ENCODE results near the gene STXBP1. TPM values are rescaled to one million over a fixed set of nuclear protein-coding genes. Genes with fewer than 3 reads are reported as not detected.

Gene STXBP1
- total RNA-seq, 6 experiments from 2014 or later = 1.8 to 13.5 (median 4.1) TPM

GRCh38 chr9:127586537-127586936 is 25.5 kb upstream of the STXBP1 start:
- no peak overlapping the region for H3K27ac ChIP-seq

GRCh38 chr9:127587966-127588365 is 24.1 kb upstream of the STXBP1 start:
- ATAC-seq = no peak
- no peak overlapping the region for H3K4me3 ChIP-seq
- intact Hi-C loops (cut with DNase I) = loop anchor here (5.0 kb wide), 2 partner anchors 81 to 144 kb away; no protein-coding TSS in a partner anchor
- no peak overlapping the region for H3K27ac ChIP-seq
- 60% methylated on average over 2 of the region's 2 CpGs for WGBS (ENCODE audit: insufficient coverage, low coverage, low lambda C conversion rate, missing lambda C conversion rate)
- H3K36me3 ChIP-seq = no peaks in the 10 kb centered on the region
- peaks cover 0 to 4% (median under 1%) of the 10 kb centered on the region in 4 donors for H3K4me1 ChIP-seq
- no peaks in the 10 kb centered on the region for H3K9me3 ChIP-seq
- no peak for TF ChIP-seq CTCF (IDR thresholded peaks at IDR 0.05)
- no peak for TF ChIP-seq POLR2A (IDR thresholded peaks at IDR 0.05)
- H3K27me3 ChIP-seq = no peaks in the 10 kb centered on the region
- DNase-seq = no peak

More at GRCh38 chr9:127586537-127586936, 25.5 kb upstream of the STXBP1 start:
- Histone ChIP-seq H3K4me1 (peaks cover 0 to 4% (median under 1%) of the 10 kb centered on the region in 4 donors), H3K9me3 (no peaks in the 10 kb centered on the region), H3K36me3 (no peaks in the 10 kb centered on the region), H3K27me3 (no peaks in the 10 kb centered on the region), H3K4me3 (no peak overlapping the region)
- peak; percentile 91 to 95 (median 94) for ATAC-seq
- WGBS (ENCODE audit: insufficient coverage, low coverage, low lambda C conversion rate, missing lambda C conversion rate) = 67% methylated on average over 3 of the region's 5 CpGs
- peak; percentile 73 to 82 (median 75) for DNase-seq
- intact Hi-C loops (cut with DNase I) = loop anchor here (5.0 kb wide), 2 partner anchors 79 to 146 kb away; no protein-coding TSS in a partner anchor
- no peak for TF ChIP-seq POLR2A (IDR thresholded peaks at IDR 0.05)
- TF ChIP-seq CTCF (IDR thresholded peaks at IDR 0.05) = peak; percentile 81 to 89 (median 84)

GRCh38 chr9:127588740-127589506 is 23.2 kb upstream of the STXBP1 start:
- H3K27me3 ChIP-seq = no peaks in the 10 kb centered on the region
- DNase-seq (no peak), ATAC-seq (no peak)
- H3K4me3 ChIP-seq = no peak overlapping the region
- peaks cover 0 to 4% (median under 1%) of the 10 kb centered on the region in 4 donors for H3K4me1 ChIP-seq
- 13% methylated on average over 4 of the region's 5 CpGs for WGBS (ENCODE audit: insufficient coverage, low coverage, low lambda C conversion rate, missing lambda C conversion rate)
- no peak for TF ChIP-seq CTCF (IDR thresholded peaks at IDR 0.05)
- intact Hi-C loops (cut with DNase I) = loop anchor here (5.0 kb wide), 2 partner anchors 82 to 143 kb away; no protein-coding TSS in a partner anchor
- no peaks in the 10 kb centered on the region for H3K36me3 ChIP-seq
- H3K27ac ChIP-seq = no peak overlapping the region
- H3K9me3 ChIP-seq = no peaks in the 10 kb centered on the region

- peaks cover 0 to 4% (median under 1%) of the 10 kb centered on the region in 4 donors for H3K4me1 ChIP-seq
- no peaks in the 10 kb centered on the region for H3K9me3 ChIP-seq
- WGBS (ENCODE audit: insufficient coverage, low coverage, low lambda C conversion rate, missing lambda C conversion rate) = 5% methylated on average over 8 of the region's 8 CpGs
- H3K27me3 ChIP-seq = no peaks in the 10 kb centered on the region
- H3K36me3 ChIP-seq = no peaks in the 10 kb centered on the region
- DNase-seq (peak in 2 of 3 donors; percentile 50 to 72), ATAC-seq (peak; percentile 85 to 91 (median 87))
- H3K27ac ChIP-seq = no peak overlapping the region
- no peak for TF ChIP-seq POLR2A (IDR thresholded peaks at IDR 0.05)
- TF ChIP-seq CTCF (IDR thresholded peaks at IDR 0.05) = peak; percentile 90 to 93 (median 92)
- H3K4me3 ChIP-seq = no peak overlapping the region
- intact Hi-C loops (cut with DNase I) = loop anchor here (5.0 to 10.0 kb wide), 4 partner anchors 83 to 335 kb away; partner anchors contain the start of gene SH2D3C (in 1 of the 2)
These were observed 22.1 kb upstream of the STXBP1 start for GRCh38 chr9:127589955-127590370.

All from right lobe of liver (tissue), 6 donors.